Astrocyte of the cerebellum (primary cell): ENCODE data around the gene KDM4B.

Source experiments
- DNase-seq: peaks from one replicate; pipeline ENCODE4 v3.0.0-alpha.2; 2011; ENCODE audit warnings: low read depth
- H3K4me3 ChIP-seq: 2 replicates; pipeline ENCODE4 v1.5.1; 2011; ENCODE audit warnings: mild to moderate bottlenecking, low read depth, low read length, moderate library complexity
- CTCF ChIP-seq: IDR thresholded peaks from 2 replicates; pipeline ENCODE4 v1.5.1; 2012; ENCODE audit warnings: low read length, low read depth, moderate library complexity, mild to moderate bottlenecking; ENCODE audit errors: missing control alignments
- in situ Hi-C: cut with HindIII; loops from 2 replicates; pipeline ENCODE4 v1.10.0; 2017; ENCODE audit warnings: low sequenced_read_pairs

Gene KDM4B

GRCh38 chr19:5121266-5122120, 152.6 kb downstream of the KDM4B start:
- in situ Hi-C loops = no loop called here
- no peak for TF ChIP-seq CTCF
- H3K4me3 ChIP-seq = no peak overlapping the region
- no peak for DNase-seq

GRCh38 chr19:5122121-5122400, 153.1 kb downstream of the KDM4B start:
- TF ChIP-seq CTCF = no peak
- no peak for DNase-seq
- H3K4me3 ChIP-seq = no peak overlapping the region
- in situ Hi-C loops = no loop called here

- in situ Hi-C loops = no loop called here
- TF ChIP-seq CTCF = no peak
- DNase-seq = no peak
- no peak overlapping the region for H3K4me3 ChIP-seq
Observed at GRCh38 chr19:5122671-5123409, 153.9 kb downstream of the KDM4B start.

- no peak for TF ChIP-seq CTCF
- in situ Hi-C loops = no loop called here
- DNase-seq = no peak
- no peak overlapping the region for H3K4me3 ChIP-seq
Observed at GRCh38 chr19:5123646-5124045, 154.7 kb downstream of the KDM4B start.

- in situ Hi-C loops = no loop called here
- DNase-seq = no peak
- no peak for TF ChIP-seq CTCF
- H3K4me3 ChIP-seq = no peak overlapping the region
Observed at GRCh38 chr19:5124111-5124855, 155.4 kb downstream of the KDM4B start.

GRCh38 chr19:5125376-5125775, 156.5 kb downstream of the KDM4B start:
- no peak overlapping the region for H3K4me3 ChIP-seq
- no peak for DNase-seq
- no peak for TF ChIP-seq CTCF
- in situ Hi-C loops = no loop called here
